ENCODE measurements around the gene ZNF90.

ZNF90 gene

GRCh38 chr19:20035935-20036334 lies 41.9 kb upstream of the ZNF90 start:
- TF ChIP-seq, protein P1, sequence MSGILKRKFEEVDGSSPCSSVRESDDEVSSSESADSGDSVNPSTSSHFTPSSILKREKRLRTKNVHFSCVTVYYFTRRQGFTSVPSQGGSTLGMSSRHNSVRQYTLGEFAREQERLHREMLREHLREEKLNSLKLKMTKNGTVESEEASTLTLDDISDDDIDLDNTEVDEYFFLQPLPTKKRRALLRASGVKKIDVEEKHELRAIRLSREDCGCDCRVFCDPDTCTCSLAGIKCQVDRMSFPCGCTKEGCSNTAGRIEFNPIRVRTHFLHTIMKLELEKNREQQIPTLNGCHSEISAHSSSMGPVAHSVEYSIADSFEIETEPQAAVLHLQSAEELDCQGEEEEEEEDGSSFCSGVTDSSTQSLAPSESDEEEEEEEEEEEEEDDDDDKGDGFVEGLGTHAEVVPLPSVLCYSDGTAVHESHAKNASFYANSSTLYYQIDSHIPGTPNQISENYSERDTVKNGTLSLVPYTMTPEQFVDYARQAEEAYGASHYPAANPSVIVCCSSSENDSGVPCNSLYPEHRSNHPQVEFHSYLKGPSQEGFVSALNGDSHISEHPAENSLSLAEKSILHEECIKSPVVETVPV (CRISPR knock-in tag; IDR thresholded peaks at IDR 0.05): no peak
- TF ChIP-seq RARB (CRISPR knock-in tag; IDR thresholded peaks at IDR 0.05) (no peak), OSR1 (CRISPR knock-in tag; IDR thresholded peaks at IDR 0.05) (no peak), ZFP30 (CRISPR knock-in tag; IDR thresholded peaks at IDR 0.05) (no peak), ZNF565 (CRISPR knock-in tag; conservative IDR thresholded peaks at IDR 0.05; ENCODE audit: low read depth) (no peak), ZFP3 (CRISPR knock-in tag; IDR thresholded peaks at IDR 0.05) (no peak), ISL1 (CRISPR knock-in tag; IDR thresholded peaks at IDR 0.05) (no peak), CSDC2 (CRISPR knock-in tag; IDR thresholded peaks at IDR 0.05) (no peak), ESRRG (CRISPR knock-in tag; IDR thresholded peaks at IDR 0.05) (no peak)
- TF ChIP-seq, protein P2, sequence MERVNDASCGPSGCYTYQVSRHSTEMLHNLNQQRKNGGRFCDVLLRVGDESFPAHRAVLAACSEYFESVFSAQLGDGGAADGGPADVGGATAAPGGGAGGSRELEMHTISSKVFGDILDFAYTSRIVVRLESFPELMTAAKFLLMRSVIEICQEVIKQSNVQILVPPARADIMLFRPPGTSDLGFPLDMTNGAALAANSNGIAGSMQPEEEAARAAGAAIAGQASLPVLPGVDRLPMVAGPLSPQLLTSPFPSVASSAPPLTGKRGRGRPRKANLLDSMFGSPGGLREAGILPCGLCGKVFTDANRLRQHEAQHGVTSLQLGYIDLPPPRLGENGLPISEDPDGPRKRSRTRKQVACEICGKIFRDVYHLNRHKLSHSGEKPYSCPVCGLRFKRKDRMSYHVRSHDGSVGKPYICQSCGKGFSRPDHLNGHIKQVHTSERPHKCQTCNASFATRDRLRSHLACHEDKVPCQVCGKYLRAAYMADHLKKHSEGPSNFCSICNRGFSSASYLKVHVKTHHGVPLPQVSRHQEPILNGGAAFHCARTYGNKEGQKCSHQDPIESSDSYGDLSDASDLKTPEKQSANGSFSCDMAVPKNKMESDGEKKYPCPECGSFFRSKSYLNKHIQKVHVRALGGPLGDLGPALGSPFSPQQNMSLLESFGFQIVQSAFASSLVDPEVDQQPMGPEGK (CRISPR knock-in tag; IDR thresholded peaks at IDR 0.05; ENCODE audit: borderline replicate concordance): no peak
- no peak for ATAC-seq

DNA sequence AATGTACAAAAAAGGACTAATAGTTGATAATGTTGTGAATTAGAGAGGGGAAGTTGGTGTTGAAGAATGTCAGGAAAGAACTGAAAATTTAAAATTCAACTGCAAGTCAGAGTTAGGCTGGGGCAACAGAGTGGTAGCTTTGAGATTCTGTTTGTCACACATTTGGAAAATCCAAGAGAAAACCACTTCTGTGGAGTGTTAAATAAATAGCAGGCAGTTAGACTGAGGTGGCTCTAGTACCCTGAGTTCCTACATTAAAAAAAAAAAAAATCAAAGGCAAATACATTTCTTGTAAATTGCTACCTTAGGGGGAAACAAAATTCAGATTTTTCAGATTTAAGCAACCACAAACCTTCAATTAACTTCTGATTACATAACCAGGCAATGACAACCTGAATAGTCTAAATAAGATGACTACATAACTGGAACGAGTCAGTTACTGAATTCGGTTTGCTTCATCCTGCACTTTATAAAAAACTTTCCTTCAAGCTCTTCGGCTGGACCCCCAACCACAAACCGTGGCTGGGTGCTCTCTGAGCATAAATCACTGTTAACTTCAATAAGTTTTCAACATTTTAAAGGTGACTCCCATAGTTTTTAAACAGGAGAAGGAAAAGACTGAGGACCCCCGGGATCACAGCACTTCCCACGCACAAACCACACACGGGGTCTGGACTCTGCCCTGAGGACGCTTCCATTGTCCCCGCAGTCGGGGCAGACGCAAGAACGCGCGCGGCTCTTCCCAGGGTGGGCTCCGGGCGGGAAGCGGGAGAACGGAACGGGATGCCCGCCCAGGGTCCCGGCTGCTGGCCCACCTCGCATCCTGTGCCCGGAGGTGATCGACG lies 39.2 kb upstream of the ZNF90 start:
- ATAC-seq: peak; percentile 66
- TF ChIP-seq, protein P3, sequence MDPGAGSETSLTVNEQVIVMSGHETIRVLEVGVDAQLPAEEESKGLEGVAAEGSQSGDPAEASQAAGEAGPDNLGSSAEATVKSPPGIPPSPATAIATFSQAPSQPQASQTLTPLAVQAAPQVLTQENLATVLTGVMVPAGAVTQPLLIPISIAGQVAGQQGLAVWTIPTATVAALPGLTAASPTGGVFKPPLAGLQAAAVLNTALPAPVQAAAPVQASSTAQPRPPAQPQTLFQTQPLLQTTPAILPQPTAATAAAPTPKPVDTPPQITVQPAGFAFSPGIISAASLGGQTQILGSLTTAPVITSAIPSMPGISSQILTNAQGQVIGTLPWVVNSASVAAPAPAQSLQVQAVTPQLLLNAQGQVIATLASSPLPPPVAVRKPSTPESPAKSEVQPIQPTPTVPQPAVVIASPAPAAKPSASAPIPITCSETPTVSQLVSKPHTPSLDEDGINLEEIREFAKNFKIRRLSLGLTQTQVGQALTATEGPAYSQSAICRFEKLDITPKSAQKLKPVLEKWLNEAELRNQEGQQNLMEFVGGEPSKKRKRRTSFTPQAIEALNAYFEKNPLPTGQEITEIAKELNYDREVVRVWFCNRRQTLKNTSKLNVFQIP (CRISPR knock-in tag; IDR thresholded peaks at IDR 0.05; ENCODE audit: borderline replicate concordance, low read depth): no peak
- no peak for TF ChIP-seq ZFP30 (CRISPR knock-in tag; IDR thresholded peaks at IDR 0.05)
- no peak for TF ChIP-seq RARB (CRISPR knock-in tag; IDR thresholded peaks at IDR 0.05)
- no peak for TF ChIP-seq ZNF70 (CRISPR knock-in tag; IDR thresholded peaks at IDR 0.05)

GRCh38 chr19:20039203-20039723 lies 38.5 kb upstream of the ZNF90 start, which contains the start of gene ZNF682:
Gene ZNF682 (minus strand): TSS chr19:20039505. CDS start chr19:20039345, 160 bp downstream.
- TF ChIP-seq ESRRG (CRISPR knock-in tag; IDR thresholded peaks at IDR 0.05) (no peak), BACH2 (CRISPR knock-in tag; IDR thresholded peaks at IDR 0.05; ENCODE audit: borderline replicate concordance) (no peak), OSR1 (CRISPR knock-in tag; IDR thresholded peaks at IDR 0.05) (no peak), GLIS3 (CRISPR knock-in tag; IDR thresholded peaks at IDR 0.05) (no peak), ZNF8 (CRISPR knock-in tag; IDR thresholded peaks at IDR 0.05) (no peak), TCF4 (CRISPR knock-in tag; IDR thresholded peaks at IDR 0.05; ENCODE audit: borderline replicate concordance) (no peak), ARNTL (CRISPR knock-in tag; IDR thresholded peaks at IDR 0.05; ENCODE audit: borderline replicate concordance, low read depth) (no peak), ZC3H10 (CRISPR knock-in tag; IDR thresholded peaks at IDR 0.05) (no peak), TOX (CRISPR knock-in tag; IDR thresholded peaks at IDR 0.05; ENCODE audit: borderline replicate concordance) (no peak), PPARA (CRISPR knock-in tag; IDR thresholded peaks at IDR 0.05; ENCODE audit: borderline replicate concordance) (no peak), ZFP30 (CRISPR knock-in tag; IDR thresholded peaks at IDR 0.05) (no peak)
- TF ChIP-seq, protein P2 (CRISPR knock-in tag; IDR thresholded peaks at IDR 0.05; ENCODE audit: borderline replicate concordance): no peak
- TF ChIP-seq, protein P4, sequence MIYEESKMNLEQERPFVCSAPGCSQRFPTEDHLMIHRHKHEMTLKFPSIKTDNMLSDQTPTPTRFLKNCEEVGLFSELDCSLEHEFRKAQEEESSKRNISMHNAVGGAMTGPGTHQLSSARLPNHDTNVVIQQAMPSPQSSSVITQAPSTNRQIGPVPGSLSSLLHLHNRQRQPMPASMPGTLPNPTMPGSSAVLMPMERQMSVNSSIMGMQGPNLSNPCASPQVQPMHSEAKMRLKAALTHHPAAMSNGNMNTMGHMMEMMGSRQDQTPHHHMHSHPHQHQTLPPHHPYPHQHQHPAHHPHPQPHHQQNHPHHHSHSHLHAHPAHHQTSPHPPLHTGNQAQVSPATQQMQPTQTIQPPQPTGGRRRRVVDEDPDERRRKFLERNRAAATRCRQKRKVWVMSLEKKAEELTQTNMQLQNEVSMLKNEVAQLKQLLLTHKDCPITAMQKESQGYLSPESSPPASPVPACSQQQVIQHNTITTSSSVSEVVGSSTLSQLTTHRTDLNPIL (CRISPR knock-in tag; IDR thresholded peaks at IDR 0.05; ENCODE audit: low read depth): no peak
- TF ChIP-seq, protein P3 (CRISPR knock-in tag; IDR thresholded peaks at IDR 0.05; ENCODE audit: borderline replicate concordance, low read depth): no peak
- ATAC-seq: peak; percentile 100

Measured in SK-N-SH treated with all-trans-retinoic acid at 6 μM for 48 hours (cell line).